GM12892 (cell line): Measurements from ENCODE around the gene PREX1.

Experiments used
- POLR2A ChIP-seq: IDR thresholded peaks from 2 replicates; pipeline ENCODE4 v1.6.1; 2011; ENCODE audit warnings: low read depth, low read length, control low read depth
- POLR2AphosphoS5 ChIP-seq: IDR thresholded peaks from 2 replicates; pipeline ENCODE4 v1.6.1; 2011; ENCODE audit warnings: low read depth, low read length, control low read depth

DNA sequence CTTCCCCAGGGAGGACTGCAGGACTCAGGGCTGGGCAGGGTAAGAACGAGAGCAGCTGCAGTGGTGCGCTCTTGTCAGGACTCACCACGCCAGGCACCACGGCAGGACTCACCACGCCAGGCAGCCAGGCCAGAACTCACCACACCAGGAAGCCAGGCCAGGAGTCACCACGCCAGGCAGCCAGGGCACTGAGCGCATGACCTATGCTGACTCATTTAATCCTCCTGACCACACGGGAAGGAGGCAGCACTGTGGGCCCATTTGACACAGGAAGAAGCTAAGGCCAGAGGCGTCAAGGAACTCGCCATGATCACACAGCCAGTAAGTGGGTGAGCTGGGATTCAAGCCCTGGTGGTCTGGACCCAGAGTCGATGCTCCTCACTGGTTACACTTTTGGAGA is 189.3 kb downstream of the PREX1 start:
- TF ChIP-seq POLR2AphosphoS5, result no peak
- no peak for TF ChIP-seq POLR2A
